Rectal smooth muscle tissue (tissue), 1 donor: ENCODE measurements around the gene RC3H1.
"Not testable (repeated sequence)": the region's sequence is repeated elsewhere in the genome, so short reads cannot be mapped to it uniquely, and the experiment has no call there.

Experiments used
- H3K27ac ChIP-seq: one replicate; pipeline ENCODE4 v1.7.0; 2013; ENCODE audit warnings: low read depth, low read length, inconsistent platforms
- H3K27me3 ChIP-seq: one replicate; pipeline ENCODE4 v1.7.0; 2013; ENCODE audit warnings: low read length; ENCODE audit not compliant: control insufficient read depth, insufficient read depth
- H3K36me3 ChIP-seq: one replicate; pipeline ENCODE4 v1.7.0; 2013; ENCODE audit warnings: low read length; ENCODE audit not compliant: control insufficient read depth, insufficient read depth
- H3K4me1 ChIP-seq: one replicate; pipeline ENCODE4 v1.7.0; 2013; ENCODE audit warnings: low read length; ENCODE audit not compliant: control insufficient read depth, insufficient read depth
- H3K4me3 ChIP-seq: one replicate; pipeline ENCODE4 v1.7.0; 2013; ENCODE audit warnings: low read length
- H3K9ac ChIP-seq: one replicate; pipeline ENCODE4 v1.7.0; 2013; ENCODE audit warnings: low read length

The RC3H1 gene

DNA sequence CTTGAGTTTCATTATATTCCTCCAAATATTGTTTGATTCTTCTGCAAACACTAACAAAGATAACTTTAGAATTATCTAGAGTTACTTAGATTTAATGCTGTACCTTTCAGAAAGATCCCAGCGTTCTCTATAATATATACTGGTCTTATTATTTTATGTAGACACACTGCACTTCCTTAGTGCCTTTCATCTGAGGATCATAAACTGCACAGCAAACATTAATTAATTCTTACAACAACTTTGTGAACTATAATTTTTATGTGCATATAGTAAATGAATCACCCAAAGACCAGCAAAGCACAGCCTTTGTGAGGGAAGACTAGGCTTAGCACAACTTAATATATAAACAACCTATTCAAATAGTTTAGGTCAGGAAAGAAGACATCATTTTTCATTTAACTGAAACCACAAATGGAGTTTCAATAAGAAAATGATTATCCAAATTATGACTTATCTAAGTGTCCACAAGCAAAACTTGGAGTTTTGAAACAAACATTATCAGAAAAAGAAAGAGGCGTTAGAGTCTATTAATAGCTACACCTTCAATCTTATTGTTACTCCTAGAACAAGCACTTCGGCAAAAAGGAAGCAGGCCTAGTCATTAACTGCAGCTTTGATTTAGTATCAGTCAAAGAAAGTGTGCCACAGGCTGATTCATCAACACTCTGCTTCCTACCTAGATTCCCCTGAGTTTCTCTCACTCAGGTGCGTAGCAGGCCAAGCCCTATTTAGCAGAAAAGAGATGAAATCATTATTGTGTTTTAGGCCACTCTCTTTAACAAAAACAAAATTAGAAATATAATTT is 22.5 kb upstream of the RC3H1 start:
- no peaks in the 10 kb centered on the region for H3K36me3 ChIP-seq
- no peak overlapping the region for H3K27ac ChIP-seq
- no peaks in the 10 kb centered on the region for H3K4me1 ChIP-seq
- no peak overlapping the region for H3K9ac ChIP-seq
- no peaks in the 10 kb centered on the region for H3K27me3 ChIP-seq
- H3K4me3 ChIP-seq = no peak overlapping the region

DNA sequence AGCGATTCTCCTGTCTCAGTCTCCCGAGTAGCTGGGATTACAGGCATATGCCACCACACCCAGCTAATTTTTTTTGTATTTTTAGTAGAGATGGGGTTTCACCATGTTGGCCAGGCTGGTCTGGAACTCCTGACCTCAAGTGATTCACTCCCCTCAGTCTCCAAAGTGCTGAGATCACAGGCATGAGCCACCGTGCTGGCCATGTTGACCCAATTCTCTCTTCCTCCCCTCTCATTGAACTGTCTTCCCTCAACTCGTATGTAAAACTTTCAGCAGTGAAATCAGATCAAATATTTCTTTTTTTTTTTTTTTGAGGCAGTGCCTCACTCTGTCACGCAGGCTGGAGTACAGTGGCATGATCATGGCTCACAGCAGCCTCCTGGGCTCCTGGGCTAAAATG is 20.4 kb upstream of the RC3H1 start:
- not testable (repeated sequence) for H3K27me3 ChIP-seq, H3K36me3 ChIP-seq, H3K27ac ChIP-seq, H3K9ac ChIP-seq, H3K4me3 ChIP-seq, H3K4me1 ChIP-seq

DNA sequence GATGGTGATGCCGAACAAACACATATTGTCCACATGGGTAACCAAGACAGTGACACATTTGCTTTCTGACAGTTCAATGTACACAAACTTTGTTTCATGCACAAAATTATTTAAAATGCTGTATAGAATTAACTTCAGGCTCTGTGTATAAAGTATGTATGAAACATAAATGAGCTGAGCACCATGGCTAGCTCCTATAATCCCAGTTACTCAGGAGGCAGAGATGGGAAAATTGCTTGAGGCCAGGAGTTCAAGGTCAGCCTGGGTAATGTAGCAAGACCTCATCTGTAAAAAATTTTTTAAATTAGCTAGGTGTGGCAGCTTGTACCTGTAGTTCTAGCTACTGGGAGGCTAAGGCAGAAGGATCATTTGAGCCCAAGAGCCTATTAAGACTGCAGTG is 19.2 kb upstream of the RC3H1 start:
- Histone ChIP-seq H3K27ac (no peak overlapping the region), H3K4me1 (no peaks in the 10 kb centered on the region), H3K9ac (no peak overlapping the region), H3K27me3 (no peaks in the 10 kb centered on the region), H3K36me3 (no peaks in the 10 kb centered on the region), H3K4me3 (no peak overlapping the region)

DNA sequence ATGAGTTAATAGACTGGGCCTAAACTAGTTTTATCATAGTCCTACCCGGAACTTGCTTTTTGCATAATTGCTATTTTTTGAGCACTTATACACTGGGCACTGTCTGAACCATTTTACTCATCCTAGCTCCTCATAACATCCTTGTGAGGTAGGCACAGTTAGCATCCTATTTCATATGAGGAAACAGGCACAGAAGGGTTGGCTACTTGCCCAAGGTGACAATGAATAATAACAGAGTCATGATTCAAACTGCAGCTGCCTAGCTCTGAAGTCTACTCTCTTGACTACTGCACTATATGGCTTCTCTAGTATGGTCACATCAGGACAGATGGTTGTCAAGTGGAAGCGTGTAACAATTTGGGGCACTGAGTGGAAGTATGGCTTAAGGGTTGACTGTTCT is 18.2 kb upstream of the RC3H1 start:
- Histone ChIP-seq H3K4me3 (no peak overlapping the region), H3K4me1 (no peaks in the 10 kb centered on the region), H3K27me3 (no peaks in the 10 kb centered on the region), H3K9ac (no peak overlapping the region), H3K27ac (no peak overlapping the region), H3K36me3 (no peaks in the 10 kb centered on the region)

DNA sequence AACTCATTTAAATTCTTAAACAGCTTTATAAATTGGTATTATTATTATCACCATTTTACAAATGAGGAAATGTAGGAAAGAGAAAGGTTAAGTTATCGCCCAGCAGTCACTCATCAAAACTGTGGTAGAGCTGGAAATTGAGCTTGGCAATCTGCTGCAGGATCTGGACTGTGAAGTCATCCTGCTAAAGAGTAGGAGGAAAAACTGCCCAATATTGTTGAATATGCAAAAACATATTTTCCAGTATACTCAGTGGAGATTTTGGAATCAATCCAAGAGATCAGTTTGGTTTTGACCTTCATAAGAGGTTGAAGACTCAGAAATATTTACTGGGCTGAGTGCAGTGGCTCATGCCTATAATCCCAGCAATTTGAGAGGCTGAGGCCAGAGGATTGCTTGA is 16.9 kb upstream of the RC3H1 start:
- Histone ChIP-seq H3K27me3 (no peaks in the 10 kb centered on the region), H3K4me3 (no peak overlapping the region)

DNA sequence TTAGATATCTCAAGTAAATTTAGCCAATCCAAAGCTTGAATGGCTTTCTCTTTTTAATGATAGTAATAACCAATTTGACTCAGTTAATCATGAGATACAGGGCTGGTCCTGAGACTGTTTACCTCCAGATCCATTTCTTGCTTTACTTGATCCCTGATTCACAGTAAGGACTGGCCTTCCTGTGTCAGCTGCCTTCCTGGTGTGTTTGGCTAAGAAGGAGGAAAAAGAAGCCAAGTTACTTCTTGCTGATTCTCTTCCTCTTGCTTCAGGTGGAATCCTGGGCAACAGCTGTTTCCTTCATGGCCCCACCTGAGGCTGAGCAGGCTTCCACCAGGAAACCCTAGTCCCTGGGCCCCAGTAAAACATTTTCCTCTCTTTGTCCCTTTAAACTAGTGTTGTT is 14.6 kb upstream of the RC3H1 start:
- Histone ChIP-seq H3K27ac (no peak overlapping the region), H3K9ac (no peak overlapping the region), H3K4me1 (no peaks in the 10 kb centered on the region), H3K27me3 (no peaks in the 10 kb centered on the region), H3K36me3 (no peaks in the 10 kb centered on the region), H3K4me3 (no peak overlapping the region)

More for the DNA sequence above, 16.9 kb upstream of the RC3H1 start:
- no peak overlapping the region for H3K27ac ChIP-seq
- H3K4me1 ChIP-seq = no peaks in the 10 kb centered on the region
- H3K36me3 ChIP-seq = no peaks in the 10 kb centered on the region
- H3K9ac ChIP-seq = no peak overlapping the region

DNA sequence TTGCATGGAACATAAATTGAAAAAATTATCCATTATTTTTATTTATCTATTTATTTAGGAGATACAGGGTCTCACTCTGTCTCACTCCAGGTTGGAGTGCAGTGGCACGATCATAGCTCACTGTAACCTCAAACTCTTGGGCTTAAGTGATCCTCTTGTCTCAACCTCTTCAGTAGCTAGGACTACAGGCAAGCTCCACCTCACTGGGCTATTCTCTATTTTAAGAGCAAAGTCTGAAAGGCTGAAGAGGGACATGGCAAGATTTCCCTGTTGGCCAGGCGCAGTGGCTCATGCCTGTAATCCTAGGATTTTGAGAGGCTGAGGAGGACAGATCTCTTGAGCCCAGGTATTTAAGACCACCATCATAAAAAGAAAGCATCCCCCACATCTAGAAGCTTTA is 14.0 kb upstream of the RC3H1 start:
- H3K27me3 ChIP-seq = no peaks in the 10 kb centered on the region
- H3K4me3 ChIP-seq = no peak overlapping the region
- H3K9ac ChIP-seq = no peak overlapping the region

DNA sequence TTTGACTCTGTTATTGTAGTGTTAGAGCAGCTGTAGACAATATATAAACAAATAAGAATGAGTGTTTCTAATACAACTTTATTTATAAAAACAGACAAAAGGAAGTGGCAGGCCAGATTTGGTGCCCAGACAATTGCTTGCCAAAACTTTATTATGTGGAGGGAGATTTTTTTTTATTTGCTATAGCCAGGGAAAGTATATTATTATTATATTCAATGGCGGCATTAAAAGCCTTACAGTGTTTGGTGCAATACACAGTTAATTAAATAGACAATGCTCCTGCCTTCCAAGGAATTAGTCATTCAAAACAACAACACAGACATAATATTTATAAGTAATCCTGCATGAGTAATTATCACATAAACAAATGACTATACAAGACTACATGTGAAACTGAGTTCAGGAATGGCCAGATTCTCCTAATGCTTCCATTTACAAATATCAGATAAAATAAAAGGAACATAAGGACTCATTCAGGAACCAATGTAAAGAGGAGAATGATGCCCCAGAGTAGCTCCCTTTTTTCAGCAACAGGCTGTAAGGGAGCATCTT is 10.6 kb upstream of the RC3H1 start:
- no peaks in the 10 kb centered on the region for H3K36me3 ChIP-seq
- H3K27ac ChIP-seq = no peak overlapping the region
- H3K4me1 ChIP-seq = no peaks in the 10 kb centered on the region
- no peaks in the 10 kb centered on the region for H3K27me3 ChIP-seq
- H3K4me3 ChIP-seq = no peak overlapping the region
- no peak overlapping the region for H3K9ac ChIP-seq

More for the DNA sequence above, 14.0 kb upstream of the RC3H1 start:
- H3K27ac ChIP-seq = no peak overlapping the region
- no peaks in the 10 kb centered on the region for H3K4me1 ChIP-seq
- H3K36me3 ChIP-seq = no peaks in the 10 kb centered on the region

DNA sequence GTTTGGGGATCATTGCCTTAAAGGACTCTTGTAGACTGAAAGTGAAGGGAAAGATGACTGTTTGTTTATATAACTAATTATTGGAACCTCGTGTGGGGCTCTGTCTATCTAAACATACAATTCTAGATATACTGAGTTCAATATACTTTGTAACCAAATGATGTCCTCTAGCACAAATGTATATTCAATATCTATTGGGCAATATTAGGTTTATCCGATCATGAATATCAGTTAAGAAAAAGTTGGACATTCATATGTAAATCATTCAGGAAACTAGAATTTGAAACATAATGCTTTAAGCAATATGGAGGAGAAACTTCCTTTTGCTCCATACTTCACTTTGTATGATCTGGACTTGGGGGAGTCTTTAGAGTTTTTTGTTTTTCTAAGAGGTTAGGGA is 8.9 kb upstream of the RC3H1 start:
- Histone ChIP-seq H3K27me3 (no peaks in the 10 kb centered on the region), H3K4me1 (no peaks in the 10 kb centered on the region), H3K4me3 (no peak overlapping the region), H3K9ac (no peak overlapping the region), H3K27ac (no peak overlapping the region), H3K36me3 (no peaks in the 10 kb centered on the region)

DNA sequence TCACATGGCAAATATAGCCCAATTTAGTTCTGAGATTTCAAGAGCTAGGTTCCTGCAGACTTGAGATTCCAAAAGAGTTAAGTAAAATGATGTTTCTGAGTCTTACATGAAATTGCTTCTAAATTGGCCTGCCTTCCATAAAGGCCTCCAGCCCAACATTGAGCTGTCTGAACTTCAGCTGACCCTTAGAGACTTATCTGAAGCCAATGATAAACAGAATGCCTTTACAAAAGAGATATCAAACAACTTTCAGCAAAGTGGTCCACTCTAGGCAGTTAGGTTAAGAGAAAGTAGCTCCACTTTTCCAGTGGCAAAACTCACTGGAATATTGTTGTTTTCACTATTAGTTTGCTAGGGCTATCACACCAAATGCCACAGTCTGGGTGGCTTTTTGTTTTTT is 6.3 kb upstream of the RC3H1 start:
- Histone ChIP-seq H3K4me1 (peaks cover 3% of the 10 kb centered on the region), H3K9ac (no peak overlapping the region), H3K27me3 (no peaks in the 10 kb centered on the region), H3K4me3 (no peak overlapping the region), H3K36me3 (no peaks in the 10 kb centered on the region), H3K27ac (no peak overlapping the region)

DNA sequence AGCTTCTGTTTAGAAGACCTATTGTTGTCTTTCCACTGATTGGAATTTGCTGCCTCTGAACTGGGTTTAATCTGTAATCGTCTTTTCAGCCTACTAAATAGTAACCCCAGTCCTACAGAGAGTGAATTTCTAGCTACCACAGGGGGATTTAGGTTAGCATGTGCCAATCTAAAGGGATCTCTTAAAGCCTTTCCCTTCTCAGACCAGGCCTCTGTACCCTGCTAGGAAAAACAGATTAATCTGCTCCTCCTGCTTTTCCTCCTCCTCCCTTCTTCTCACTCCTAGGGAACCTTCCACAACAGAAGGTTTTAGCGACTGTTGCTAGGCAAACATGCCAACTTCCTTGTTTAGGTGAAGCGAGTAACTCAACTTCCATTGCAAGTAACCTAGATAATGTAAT is 1.3 kb upstream of the RC3H1 start:
- H3K36me3 ChIP-seq = peaks cover 2% of the 10 kb centered on the region
- no peak overlapping the region for H3K9ac ChIP-seq
- H3K4me1 ChIP-seq = peaks cover 15% of the 10 kb centered on the region
- H3K27me3 ChIP-seq = no peaks in the 10 kb centered on the region
- peak overlapping the region; percentile 86 for H3K4me3 ChIP-seq
- H3K27ac ChIP-seq = peak overlapping the region; percentile 97

DNA sequence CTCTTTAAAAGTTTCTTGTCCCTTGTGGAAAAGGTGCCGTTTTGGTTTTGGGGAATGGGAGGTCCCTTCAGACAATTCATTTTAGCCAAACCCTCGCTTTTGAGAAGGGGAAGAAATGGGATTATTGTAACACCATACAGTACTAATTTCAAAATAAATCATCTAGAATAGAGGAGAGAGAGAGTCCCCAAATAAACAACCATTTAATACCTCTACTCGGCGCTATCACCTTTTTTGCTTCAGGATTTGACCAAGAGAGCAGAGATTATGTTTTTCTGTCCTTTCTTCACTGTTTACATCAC is 770 bp upstream of the RC3H1 start:
- peaks cover 2% of the 10 kb centered on the region for H3K36me3 ChIP-seq
- H3K4me1 ChIP-seq = peaks cover 19% of the 10 kb centered on the region
- H3K27ac ChIP-seq = peak overlapping the region; percentile 97
- H3K9ac ChIP-seq = peak overlapping the region; percentile 79
- peak overlapping the region; percentile 86 for H3K4me3 ChIP-seq
- no peaks in the 10 kb centered on the region for H3K27me3 ChIP-seq

DNA sequence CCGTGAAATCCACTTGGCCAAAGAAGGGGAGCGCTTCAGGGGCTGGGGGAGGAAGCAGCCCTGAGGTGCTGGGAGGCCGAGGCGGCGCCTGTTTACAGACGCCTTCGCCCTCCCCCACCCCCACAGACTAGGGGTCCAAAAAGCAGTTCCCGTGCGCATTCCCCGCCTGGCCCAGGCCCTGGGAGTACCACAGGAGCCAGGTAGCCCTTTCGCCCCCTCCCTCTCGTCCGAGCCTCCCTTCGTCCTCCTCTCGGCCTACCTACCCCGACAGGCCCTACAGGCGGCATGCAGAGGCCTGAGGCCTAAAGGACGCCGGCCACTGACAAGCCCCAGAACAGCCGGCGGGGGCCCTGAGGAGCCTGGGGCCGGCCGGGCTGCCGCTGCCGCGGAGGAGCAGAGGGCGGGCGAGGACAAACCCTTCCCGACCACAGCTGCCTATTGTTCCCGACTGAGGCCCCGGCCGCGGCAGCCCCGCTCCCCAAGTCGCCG is 522 bp downstream of the RC3H1 start:
- Histone ChIP-seq H3K27ac (peak overlapping the region; percentile 97), H3K9ac (peak overlapping the region; percentile 94), H3K36me3 (peaks cover 2% of the 10 kb centered on the region), H3K4me3 (peak overlapping the region; percentile 86), H3K4me1 (peaks cover 25% of the 10 kb centered on the region), H3K27me3 (no peaks in the 10 kb centered on the region)
